Measurements from ENCODE around the gene ATP13A3.

The ATP13A3 gene

DNA sequence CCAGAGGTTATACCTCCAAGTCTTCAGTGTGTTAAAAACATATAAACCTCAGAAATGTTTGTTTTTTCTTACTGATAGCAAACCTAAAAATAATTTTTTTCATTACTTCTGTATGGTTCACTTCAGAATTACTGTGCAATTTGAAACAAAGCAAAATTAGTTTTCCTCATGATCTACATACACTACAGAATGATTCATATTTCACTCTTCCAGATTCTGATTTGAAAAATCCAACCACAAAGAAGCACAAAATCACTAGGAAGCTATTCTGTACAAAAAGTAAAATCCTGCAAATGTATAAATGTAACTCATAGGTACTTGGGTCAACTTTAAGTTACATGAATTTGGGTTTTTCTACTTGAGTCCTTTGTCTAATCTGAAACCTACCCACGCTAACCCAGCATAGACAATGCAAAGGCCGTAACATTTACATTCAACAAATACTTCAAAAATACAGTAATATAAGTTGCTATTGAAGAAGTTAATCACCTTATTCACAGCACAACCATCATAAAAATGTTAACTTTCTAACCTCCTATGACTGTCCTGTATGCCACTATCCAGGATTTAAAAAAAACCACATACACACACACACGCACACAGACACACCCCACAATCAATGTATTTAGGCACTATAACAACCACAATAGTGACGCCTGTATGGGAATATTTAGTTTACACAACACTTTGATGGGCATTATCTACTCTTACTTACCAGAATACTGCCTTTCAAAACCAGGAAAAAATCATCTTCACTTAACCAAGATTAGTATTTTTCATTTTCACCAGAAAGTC, 11.5 kb downstream of the ATP13A3 start:
- Histone ChIP-seq H3K27me3 (ENCODE audit: control insufficient read depth in 1 of 2, insufficient read depth in 2 of 2, low read length in 2 of 2) (no peaks in the 10 kb centered on the region), H3K4me1 (ENCODE audit: control insufficient read depth, insufficient read depth, low read length) (no peaks in the 10 kb centered on the region), H3K36me3 (ENCODE audit: control insufficient read depth in 2 of 2, insufficient read depth in 2 of 2, low read length in 2 of 2) (no peaks in the 10 kb centered on the region), H3K9ac (ENCODE audit: low read length in 2 of 2) (no peak overlapping the region), H3K9me3 (ENCODE audit: control insufficient read depth in 2 of 2, low read length in 2 of 2) (no peaks in the 10 kb centered on the region), H3K27ac (ENCODE audit: low read length) (no peak overlapping the region), H3K4me3 (ENCODE audit: low read length in 2 of 2) (no peak overlapping the region)

DNA sequence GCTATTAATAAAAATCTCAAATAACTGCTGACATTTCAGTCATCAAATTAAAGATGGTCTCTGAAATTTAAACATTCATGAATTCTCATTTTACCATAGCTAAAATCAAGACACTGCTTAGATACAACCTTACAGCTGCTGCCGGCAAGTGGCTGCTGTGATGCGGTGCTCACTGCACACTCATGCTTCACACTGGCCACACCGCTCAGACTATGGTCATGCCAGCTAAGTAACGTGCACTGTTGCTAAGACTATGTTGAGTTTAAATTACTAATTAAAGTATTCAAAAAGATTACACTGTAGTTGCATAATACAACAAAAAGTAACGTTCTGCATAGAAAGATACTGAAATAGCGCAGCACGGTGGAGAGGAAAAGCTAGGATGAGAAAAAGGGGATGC, 12.1 kb downstream of the ATP13A3 start:
- Histone ChIP-seq H3K4me1 (ENCODE audit: control insufficient read depth, insufficient read depth, low read length) (no peaks in the 10 kb centered on the region), H3K36me3 (ENCODE audit: control insufficient read depth in 2 of 2, insufficient read depth in 2 of 2, low read length in 2 of 2) (no peaks in the 10 kb centered on the region), H3K27ac (ENCODE audit: low read length) (no peak overlapping the region), H3K4me3 (ENCODE audit: low read length in 2 of 2) (no peak overlapping the region), H3K9ac (ENCODE audit: low read length in 2 of 2) (no peak overlapping the region), H3K9me3 (ENCODE audit: control insufficient read depth in 2 of 2, low read length in 2 of 2) (no peaks in the 10 kb centered on the region), H3K27me3 (ENCODE audit: control insufficient read depth in 1 of 2, insufficient read depth in 2 of 2, low read length in 2 of 2) (no peaks in the 10 kb centered on the region)

DNA sequence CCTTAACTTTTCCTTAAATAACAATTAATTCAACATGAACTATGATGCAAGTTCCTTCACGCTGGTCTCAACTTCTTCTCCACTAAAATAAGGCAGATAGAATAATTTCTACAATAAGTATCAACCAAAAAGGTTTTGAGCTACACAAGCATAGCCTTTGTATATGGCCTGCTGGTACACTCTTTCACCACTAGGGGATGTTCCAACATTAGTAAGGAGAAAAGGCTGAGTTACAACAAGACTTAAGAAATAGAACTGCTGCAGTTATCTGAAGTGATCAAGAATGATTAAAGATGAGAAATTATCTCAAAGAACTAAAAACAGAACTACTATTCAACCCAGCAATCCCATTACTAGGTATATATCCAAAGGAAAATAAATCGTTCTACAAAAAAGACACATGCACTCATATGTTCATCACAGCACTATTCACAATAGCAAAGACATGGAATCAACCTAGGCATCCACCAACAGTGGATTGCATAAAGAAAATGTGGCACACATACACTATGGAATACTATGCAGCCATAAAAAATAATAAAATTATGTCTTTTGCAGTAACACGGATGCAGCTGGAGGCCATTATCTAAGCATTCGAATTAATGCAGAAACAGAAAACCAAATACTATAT, 14.4 kb downstream of the ATP13A3 start:
- no peak overlapping the region for H3K4me3 ChIP-seq (ENCODE audit: low read length in 2 of 2)
- H3K9me3 ChIP-seq (ENCODE audit: control insufficient read depth in 2 of 2, low read length in 2 of 2) = no peaks in the 10 kb centered on the region
- H3K9ac ChIP-seq (ENCODE audit: low read length in 2 of 2) = no peak overlapping the region
- no peaks in the 10 kb centered on the region for H3K36me3 ChIP-seq (ENCODE audit: control insufficient read depth in 2 of 2, insufficient read depth in 2 of 2, low read length in 2 of 2)
- no peaks in the 10 kb centered on the region for H3K4me1 ChIP-seq (ENCODE audit: control insufficient read depth, insufficient read depth, low read length)
- H3K27me3 ChIP-seq (ENCODE audit: control insufficient read depth in 1 of 2, insufficient read depth in 2 of 2, low read length in 2 of 2) = no peaks in the 10 kb centered on the region
- H3K27ac ChIP-seq (ENCODE audit: low read length) = no peak overlapping the region

DNA sequence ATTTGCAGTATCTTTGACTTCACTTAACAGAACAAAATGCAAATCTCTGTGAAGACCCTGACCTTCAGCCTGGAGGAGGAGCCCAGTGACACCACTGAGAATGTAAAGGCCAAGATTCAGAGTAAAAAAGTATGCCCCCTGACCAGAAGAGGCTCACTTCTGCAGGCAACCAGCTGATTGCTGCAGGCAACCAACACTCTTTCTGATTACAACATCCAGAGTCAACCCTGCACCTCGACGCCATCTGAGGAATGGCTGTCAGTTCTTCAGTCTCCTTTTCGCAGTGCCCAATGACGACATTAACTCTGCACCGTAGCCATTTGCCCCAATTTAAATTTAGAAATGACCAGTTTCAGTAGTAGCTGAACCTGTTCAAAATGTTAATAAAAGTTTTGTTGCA, 14.9 kb downstream of the ATP13A3 start:
- Histone ChIP-seq H3K27me3 (ENCODE audit: control insufficient read depth in 1 of 2, insufficient read depth in 2 of 2, low read length in 2 of 2) (no peaks in the 10 kb centered on the region), H3K4me1 (ENCODE audit: control insufficient read depth, insufficient read depth, low read length) (no peaks in the 10 kb centered on the region), H3K9ac (ENCODE audit: low read length in 2 of 2) (no peak overlapping the region), H3K27ac (ENCODE audit: low read length) (no peak overlapping the region), H3K36me3 (ENCODE audit: control insufficient read depth in 2 of 2, insufficient read depth in 2 of 2, low read length in 2 of 2) (no peaks in the 10 kb centered on the region), H3K4me3 (ENCODE audit: low read length in 2 of 2) (no peak overlapping the region), H3K9me3 (ENCODE audit: control insufficient read depth in 2 of 2, low read length in 2 of 2) (no peaks in the 10 kb centered on the region)

DNA sequence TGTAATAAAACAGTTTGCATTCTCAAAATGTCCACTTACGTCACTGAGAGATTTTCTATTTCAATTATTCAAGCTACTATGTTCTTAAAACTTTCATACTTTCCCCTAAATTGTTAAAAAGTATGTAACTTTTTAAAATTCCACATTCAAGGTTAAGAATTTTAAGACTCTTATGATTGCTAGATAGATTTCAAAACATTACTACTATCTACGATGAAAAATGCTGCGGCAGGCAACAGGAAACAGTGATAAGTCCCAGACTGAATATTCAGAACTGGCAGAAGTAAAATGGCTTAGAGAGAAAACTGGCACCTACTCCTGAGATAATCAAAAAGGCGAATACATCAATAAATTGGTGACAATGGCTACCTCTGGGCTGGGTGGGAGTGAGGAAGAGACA, 16.2 kb downstream of the ATP13A3 start:
- Histone ChIP-seq H3K27me3 (ENCODE audit: control insufficient read depth in 1 of 2, insufficient read depth in 2 of 2, low read length in 2 of 2) (no peaks in the 10 kb centered on the region), H3K4me1 (ENCODE audit: control insufficient read depth, insufficient read depth, low read length) (no peaks in the 10 kb centered on the region), H3K9ac (ENCODE audit: low read length in 2 of 2) (no peak overlapping the region), H3K36me3 (ENCODE audit: control insufficient read depth in 2 of 2, insufficient read depth in 2 of 2, low read length in 2 of 2) (no peaks in the 10 kb centered on the region), H3K27ac (ENCODE audit: low read length) (no peak overlapping the region), H3K9me3 (ENCODE audit: control insufficient read depth in 2 of 2, low read length in 2 of 2) (no peaks in the 10 kb centered on the region), H3K4me3 (ENCODE audit: low read length in 2 of 2) (no peak overlapping the region)

DNA sequence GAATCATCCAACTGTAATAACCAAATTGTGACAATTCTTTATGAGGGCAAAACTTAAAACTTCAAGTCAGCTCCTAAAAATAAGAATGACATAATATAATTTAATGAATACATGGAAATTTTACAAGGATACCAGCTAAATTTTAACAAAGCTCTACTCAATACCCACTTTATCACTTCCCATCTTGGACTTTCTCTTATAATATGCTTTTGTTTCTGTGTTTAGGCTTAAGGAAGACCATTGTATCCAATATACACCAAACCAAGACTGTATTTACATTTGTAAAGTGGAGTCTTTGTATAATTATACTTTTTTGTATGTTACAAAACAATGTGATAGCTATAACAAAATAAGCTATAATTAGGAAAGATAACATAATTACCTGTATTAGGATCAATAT, 16.8 kb downstream of the ATP13A3 start:
- Histone ChIP-seq H3K4me3 (ENCODE audit: low read length in 2 of 2) (no peak overlapping the region), H3K4me1 (ENCODE audit: control insufficient read depth, insufficient read depth, low read length) (no peaks in the 10 kb centered on the region), H3K27ac (ENCODE audit: low read length) (no peak overlapping the region), H3K36me3 (ENCODE audit: control insufficient read depth in 2 of 2, insufficient read depth in 2 of 2, low read length in 2 of 2) (no peaks in the 10 kb centered on the region), H3K9ac (ENCODE audit: low read length in 2 of 2) (no peak overlapping the region), H3K9me3 (ENCODE audit: control insufficient read depth in 2 of 2, low read length in 2 of 2) (no peaks in the 10 kb centered on the region), H3K27me3 (ENCODE audit: control insufficient read depth in 1 of 2, insufficient read depth in 2 of 2, low read length in 2 of 2) (no peaks in the 10 kb centered on the region)

DNA sequence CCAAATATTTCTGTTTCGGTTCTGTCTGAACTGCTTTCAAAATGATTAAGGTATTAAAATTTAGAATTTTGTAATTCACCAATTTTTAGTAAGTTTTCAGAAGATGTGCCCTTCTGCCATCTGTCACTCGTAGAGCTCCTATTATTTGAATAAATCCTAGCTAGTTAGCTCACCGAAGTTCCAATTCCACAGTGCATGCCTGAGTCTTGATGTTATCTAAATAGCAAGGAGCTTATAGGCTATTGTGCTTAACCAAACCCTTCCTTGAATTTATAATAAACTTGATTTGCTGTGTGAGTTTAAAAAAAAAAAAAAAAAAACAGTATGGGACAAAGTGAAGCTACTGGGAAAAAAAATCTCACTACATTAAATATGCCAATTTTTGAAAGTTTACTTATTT, 18.7 kb downstream of the ATP13A3 start:
- H3K36me3 ChIP-seq (ENCODE audit: control insufficient read depth in 2 of 2, insufficient read depth in 2 of 2, low read length in 2 of 2) = no peaks in the 10 kb centered on the region
- H3K9me3 ChIP-seq (ENCODE audit: control insufficient read depth in 2 of 2, low read length in 2 of 2) = no peaks in the 10 kb centered on the region
- no peak overlapping the region for H3K9ac ChIP-seq (ENCODE audit: low read length in 2 of 2)
- no peak overlapping the region for H3K4me3 ChIP-seq (ENCODE audit: low read length in 2 of 2)
- H3K4me1 ChIP-seq (ENCODE audit: control insufficient read depth, insufficient read depth, low read length) = no peaks in the 10 kb centered on the region
- no peaks in the 10 kb centered on the region for H3K27me3 ChIP-seq (ENCODE audit: control insufficient read depth in 1 of 2, insufficient read depth in 2 of 2, low read length in 2 of 2)
- H3K27ac ChIP-seq (ENCODE audit: low read length) = no peak overlapping the region

DNA sequence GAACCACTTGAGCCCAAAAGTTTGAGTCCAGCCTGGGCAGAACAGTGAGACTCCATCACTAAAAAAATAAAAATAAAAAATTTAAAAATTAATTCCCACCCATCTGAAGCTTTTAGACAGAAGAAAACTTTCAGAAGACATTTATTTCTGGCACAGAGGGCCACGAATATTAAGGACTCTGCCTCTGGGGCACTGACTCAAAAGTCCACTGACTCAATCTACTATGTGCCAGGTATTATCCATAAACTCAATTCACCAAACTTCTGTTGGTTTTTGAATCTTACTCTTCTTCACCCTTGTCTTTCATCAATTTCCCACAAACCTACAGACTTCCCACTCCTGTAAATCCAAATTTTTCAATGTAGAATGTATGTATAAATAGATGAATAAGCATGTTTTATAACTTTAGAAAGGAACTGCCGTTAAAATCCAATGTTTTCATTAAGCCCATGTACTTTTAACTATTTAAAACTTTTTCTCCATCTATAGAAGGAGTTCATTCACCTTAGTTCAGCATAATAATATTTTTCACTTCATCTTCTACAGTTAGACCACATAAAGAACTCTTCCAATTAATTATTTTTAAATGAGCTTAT, 19.9 kb downstream of the ATP13A3 start:
- no peaks in the 10 kb centered on the region for H3K36me3 ChIP-seq (ENCODE audit: control insufficient read depth in 2 of 2, insufficient read depth in 2 of 2, low read length in 2 of 2)
- H3K27me3 ChIP-seq (ENCODE audit: control insufficient read depth in 1 of 2, insufficient read depth in 2 of 2, low read length in 2 of 2) = no peaks in the 10 kb centered on the region
- H3K27ac ChIP-seq (ENCODE audit: low read length) = no peak overlapping the region
- no peak overlapping the region for H3K9ac ChIP-seq (ENCODE audit: low read length in 2 of 2)
- no peaks in the 10 kb centered on the region for H3K4me1 ChIP-seq (ENCODE audit: control insufficient read depth, insufficient read depth, low read length)
- H3K9me3 ChIP-seq (ENCODE audit: control insufficient read depth in 2 of 2, low read length in 2 of 2) = no peaks in the 10 kb centered on the region
- no peak overlapping the region for H3K4me3 ChIP-seq (ENCODE audit: low read length in 2 of 2)

DNA sequence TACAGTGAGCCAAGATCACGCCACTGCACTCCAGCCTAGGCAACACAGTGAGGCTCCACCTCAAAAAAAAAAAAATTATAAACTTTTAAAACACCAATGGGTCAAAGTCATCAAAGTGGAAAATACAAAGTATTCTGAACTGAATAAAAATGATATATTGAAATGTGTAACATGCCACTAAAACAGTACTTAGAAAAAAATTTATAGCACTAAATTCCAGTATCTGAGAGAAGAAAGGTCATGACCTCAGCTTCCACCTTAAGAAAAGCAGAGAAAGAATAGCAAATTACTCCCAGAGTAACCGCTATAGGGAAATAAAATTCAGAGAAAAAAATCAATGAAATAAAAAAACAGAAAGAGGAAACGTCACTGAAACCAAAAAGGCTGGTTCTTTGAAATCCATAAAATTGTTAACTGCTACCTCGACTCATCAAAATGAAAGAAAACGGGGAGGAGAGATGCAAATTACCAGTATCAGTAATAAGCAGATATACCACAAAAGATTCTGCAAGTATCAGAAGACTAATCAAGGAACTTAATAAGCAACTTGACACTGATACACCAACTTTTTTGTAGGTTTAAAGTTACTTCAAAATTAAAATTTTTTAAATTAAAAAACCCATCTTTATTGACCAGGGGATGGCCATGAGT, 20.8 kb downstream of the ATP13A3 start:
- H3K27ac ChIP-seq (ENCODE audit: low read length) = no peak overlapping the region
- H3K9ac ChIP-seq (ENCODE audit: low read length in 2 of 2) = no peak overlapping the region

DNA sequence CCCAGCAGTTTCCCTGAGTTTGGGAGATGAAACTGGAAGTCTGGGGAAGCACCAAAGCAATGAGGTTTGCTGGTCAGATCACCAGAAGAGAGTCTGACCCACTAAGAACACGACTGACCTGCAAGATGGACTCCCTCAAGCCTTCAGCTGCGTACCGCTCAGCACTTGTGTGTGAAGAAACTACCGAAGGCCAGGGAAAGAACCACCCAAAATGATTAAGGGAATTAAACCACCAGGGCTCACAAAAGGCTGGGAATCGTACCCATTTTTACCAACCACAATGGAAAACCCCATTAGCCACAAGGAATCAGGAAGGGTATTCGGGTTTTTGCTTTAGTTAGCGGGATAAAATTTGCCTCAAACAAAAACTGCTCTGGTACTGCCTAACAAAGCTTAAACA, 21.6 kb downstream of the ATP13A3 start:
- Histone ChIP-seq H3K9me3 (ENCODE audit: control insufficient read depth in 2 of 2, low read length in 2 of 2) (no peaks in the 10 kb centered on the region), H3K27me3 (ENCODE audit: control insufficient read depth in 1 of 2, insufficient read depth in 2 of 2, low read length in 2 of 2) (no peaks in the 10 kb centered on the region), H3K9ac (ENCODE audit: low read length in 2 of 2) (no peak overlapping the region), H3K27ac (ENCODE audit: low read length) (no peak overlapping the region), H3K4me1 (ENCODE audit: control insufficient read depth, insufficient read depth, low read length) (no peaks in the 10 kb centered on the region), H3K36me3 (ENCODE audit: control insufficient read depth in 2 of 2, insufficient read depth in 2 of 2, low read length in 2 of 2) (no peaks in the 10 kb centered on the region), H3K4me3 (ENCODE audit: low read length in 2 of 2) (no peak overlapping the region)

More for the DNA sequence above, 20.8 kb downstream of the ATP13A3 start:
- Histone ChIP-seq H3K4me3 (ENCODE audit: low read length in 2 of 2) (no peak overlapping the region), H3K9me3 (ENCODE audit: control insufficient read depth in 2 of 2, low read length in 2 of 2) (no peaks in the 10 kb centered on the region), H3K27me3 (ENCODE audit: control insufficient read depth in 1 of 2, insufficient read depth in 2 of 2, low read length in 2 of 2) (no peaks in the 10 kb centered on the region), H3K36me3 (ENCODE audit: control insufficient read depth in 2 of 2, insufficient read depth in 2 of 2, low read length in 2 of 2) (no peaks in the 10 kb centered on the region), H3K4me1 (ENCODE audit: control insufficient read depth, insufficient read depth, low read length) (no peaks in the 10 kb centered on the region)

Data from stomach smooth muscle (tissue), 2 donors.